Fibroblast of lung (primary cell): ENCODE data around the gene CD69.

Source experiments
- EZH2 ChIP-seq: IDR thresholded peaks from 2 replicates; pipeline ENCODE4 v1.5.1; 2012; ENCODE audit warnings: low read length, control low read depth, mild to moderate bottlenecking; ENCODE audit errors: missing control alignments
- TF ChIP-seq, protein P1 (sequence below), 2 donors: IDR thresholded peaks in 1 of 2; conservative IDR thresholded peaks in 1 of 2; 1 replicate in 1 of 2; 2 replicates in 1 of 2; pipeline ENCODE4 v1.5.1; 2011 to 2012; ENCODE audit warnings: low read length in 2 of 2, control low read depth in 1 of 2, inconsistent platforms in 1 of 2, low read depth in 1 of 2, mild to moderate bottlenecking in 1 of 2

DNA sequence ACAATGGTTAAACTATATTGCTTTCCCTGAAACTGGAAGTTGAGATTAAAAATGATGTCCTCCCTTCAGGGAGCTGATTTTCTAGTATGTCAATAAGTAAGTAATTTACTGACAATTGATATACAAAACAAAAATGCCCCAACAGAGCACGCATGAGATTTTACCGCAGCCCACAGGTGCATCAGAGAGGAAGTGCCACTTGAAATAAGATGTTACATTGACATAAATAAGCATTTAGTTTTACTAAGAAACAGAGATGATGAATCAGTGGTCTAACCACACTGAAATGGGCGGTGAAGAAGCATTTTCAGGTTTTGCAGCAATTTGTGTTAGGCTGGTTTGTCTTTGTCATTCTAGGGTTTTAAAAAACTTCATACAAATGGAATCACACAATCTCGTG, 19.0 kb downstream of the CD69 start:
- TF ChIP-seq, protein P1, sequence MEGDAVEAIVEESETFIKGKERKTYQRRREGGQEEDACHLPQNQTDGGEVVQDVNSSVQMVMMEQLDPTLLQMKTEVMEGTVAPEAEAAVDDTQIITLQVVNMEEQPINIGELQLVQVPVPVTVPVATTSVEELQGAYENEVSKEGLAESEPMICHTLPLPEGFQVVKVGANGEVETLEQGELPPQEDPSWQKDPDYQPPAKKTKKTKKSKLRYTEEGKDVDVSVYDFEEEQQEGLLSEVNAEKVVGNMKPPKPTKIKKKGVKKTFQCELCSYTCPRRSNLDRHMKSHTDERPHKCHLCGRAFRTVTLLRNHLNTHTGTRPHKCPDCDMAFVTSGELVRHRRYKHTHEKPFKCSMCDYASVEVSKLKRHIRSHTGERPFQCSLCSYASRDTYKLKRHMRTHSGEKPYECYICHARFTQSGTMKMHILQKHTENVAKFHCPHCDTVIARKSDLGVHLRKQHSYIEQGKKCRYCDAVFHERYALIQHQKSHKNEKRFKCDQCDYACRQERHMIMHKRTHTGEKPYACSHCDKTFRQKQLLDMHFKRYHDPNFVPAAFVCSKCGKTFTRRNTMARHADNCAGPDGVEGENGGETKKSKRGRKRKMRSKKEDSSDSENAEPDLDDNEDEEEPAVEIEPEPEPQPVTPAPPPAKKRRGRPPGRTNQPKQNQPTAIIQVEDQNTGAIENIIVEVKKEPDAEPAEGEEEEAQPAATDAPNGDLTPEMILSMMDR (conservative IDR thresholded peaks at IDR 0.05 in 1 of 2, IDR thresholded peaks at IDR 0.05 in 1 of 2; ENCODE audit: low read depth in 1 of 2, low read length in 2 of 2), result no peak
- no peak for TF ChIP-seq EZH2
